Nucleus accumbens (tissue), 56 donors: ENCODE results near the gene CCSER1.
"Not testable (repeated sequence)": the region's sequence is repeated elsewhere in the genome, so short reads cannot be mapped to it uniquely, and the experiment has no call there.

Experiments used
- DNase-seq, 56 donors: peaks; one replicate each; lab custom pipeline; 2025; lab: John Stamatoyannopoulos, UW

Gene CCSER1

GRCh38 chr4:91436556-91436955 lies 1309.4 kb downstream of the CCSER1 start:
- DNase-seq = no peak

DNA sequence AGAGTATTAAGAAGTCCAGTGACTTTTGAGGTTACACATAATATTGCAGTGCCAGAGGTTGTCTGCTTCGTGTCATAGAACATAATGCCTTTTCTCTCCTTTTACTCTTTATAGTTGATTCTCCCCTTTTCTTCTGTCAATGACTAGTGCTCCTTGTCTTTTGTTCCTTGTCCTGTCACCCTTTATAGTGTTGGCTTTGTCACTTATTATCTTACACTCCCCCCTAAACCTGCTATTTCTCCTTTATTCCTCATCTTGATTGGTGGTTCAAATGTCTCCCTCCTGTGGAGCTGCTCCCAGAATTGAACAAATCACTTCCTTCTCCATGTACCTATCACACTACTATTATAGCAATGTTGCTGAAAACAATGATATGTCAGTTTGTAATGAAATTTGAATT lies 1320.0 kb downstream of the CCSER1 start:
- no peak for DNase-seq

DNA sequence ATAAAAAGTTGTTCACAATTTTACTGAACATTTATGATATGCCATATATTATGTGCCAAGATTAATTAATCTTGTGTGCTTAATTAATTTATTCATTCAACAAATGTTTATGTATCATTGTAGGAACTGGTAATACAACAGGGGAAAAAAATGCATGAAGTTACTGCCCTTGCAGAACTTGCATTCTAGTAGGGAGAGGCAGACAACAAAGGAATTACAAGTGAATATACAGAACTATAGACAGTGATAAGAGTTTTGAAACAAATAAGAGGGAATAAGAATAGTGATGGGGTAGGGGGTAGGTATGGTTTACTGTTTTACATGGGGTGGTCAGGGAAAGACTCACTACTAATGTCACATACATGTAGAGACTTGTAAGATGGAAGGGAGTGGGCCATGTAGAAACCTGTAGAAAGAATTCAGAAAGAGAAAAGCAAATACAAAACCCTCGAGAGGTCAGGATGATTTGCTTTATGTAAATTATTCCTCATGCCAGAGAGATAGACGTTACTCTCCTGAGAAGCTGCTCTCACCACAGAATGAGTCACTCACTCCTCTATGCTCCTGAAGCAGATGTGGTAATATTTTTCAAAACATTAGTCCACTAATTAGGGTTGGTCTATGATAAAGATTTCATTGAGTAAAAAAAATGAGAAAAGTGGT lies 1321.6 kb downstream of the CCSER1 start:
- DNase-seq = no peak

DNA sequence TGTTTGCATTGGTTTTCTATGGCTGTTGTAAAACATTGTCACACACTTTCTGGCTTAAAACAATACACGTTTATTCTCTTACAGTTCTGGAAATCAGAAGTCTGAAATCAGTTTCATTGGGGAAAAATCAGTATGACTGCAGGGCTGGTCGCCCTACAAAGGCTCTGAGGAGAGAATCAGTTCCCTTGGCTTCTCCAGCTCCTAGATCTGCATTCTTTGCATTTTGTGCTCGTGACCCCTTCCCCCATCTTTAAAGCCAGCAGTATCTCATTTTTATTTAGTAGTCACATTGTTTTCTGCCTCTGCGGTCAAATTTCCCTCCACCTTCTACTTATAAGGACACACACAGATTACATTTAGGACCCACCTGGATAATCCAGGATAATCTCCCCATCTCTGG lies 1326.9 kb downstream of the CCSER1 start:
- DNase-seq = no peak

DNA sequence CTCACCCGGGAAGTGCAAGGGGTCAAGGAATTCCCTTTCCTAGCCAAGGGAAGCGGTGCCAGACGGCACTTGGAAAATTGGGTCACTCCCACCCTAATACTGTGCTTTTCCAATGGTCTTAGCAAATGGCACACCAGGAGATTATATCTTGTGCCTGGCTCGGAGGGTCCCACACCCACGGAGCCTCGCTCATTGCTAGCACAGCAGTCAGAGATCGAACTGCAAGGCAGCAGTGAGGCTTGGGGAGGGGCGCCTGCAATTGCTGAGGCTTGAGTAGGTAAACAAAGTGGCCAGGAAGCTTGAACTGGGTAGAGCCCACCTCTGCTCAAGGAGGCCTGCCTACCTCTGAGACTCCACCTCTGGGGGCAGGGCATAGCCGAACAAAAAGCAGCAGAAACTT lies 1335.4 kb downstream of the CCSER1 start:
- DNase-seq = not testable (repeated sequence)

DNA sequence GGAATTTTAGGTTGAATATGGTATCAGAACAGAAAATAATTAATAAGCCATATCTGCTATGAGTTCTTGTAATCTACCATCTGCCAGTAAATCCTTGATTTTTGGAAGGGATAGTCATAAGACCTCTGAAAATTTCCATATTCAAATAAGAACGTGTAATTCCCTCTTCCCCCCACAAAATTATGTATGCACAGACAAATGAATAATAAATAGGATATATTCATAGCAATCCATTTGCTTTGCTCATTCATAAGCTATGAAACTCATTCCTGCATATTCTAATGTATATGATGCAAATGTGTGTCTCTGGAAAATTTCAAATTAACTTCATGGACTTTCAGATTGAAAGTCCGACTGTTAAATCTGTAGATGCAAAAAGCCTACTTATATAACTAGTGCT lies 1343.5 kb downstream of the CCSER1 start:
- DNase-seq = no peak

- DNase-seq = no peak
Observed at GRCh38 chr4:91471280-91471679, 1344.1 kb downstream of the CCSER1 start.

DNA sequence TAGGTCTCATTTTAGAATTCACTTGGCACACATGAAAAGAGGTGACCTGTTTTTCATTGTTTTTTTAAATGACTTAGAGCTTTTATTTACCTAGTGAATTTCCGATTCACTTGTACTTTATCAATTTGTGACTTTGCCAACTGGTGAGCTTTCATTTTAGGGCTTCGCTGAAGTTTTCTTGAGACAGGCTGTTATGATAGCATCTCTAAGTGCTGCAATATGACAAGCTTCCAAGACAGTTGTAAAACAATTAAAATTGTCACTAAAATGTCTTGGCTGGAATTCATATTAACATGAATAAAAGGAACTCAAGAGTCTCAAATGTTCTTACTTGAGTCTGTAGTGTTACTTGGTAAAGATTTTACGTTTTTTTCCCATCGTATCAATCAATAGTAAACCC lies 1344.9 kb downstream of the CCSER1 start:
- DNase-seq = no peak

- DNase-seq = no peak
Observed at GRCh38 chr4:91485415-91485814, 1358.2 kb downstream of the CCSER1 start.

DNA sequence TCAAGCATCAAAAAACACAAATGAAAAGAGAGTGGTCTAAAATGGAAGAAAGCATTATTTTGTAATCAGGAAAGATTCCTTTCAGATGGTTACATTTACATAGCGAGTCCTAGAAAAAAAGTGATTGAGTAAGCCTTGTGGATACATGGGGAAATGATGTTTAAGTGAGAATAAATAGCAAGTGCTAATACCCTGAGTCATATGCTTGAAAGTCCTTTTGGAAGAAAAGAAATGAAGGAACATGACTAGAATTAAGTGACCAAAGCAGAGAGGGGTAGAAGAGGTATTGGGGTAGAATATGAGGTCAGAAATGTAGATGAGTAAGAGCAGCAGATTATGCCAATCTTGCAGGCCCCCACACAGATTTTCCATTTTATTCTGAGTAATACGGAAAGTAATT lies 1361.8 kb downstream of the CCSER1 start:
- no peak for DNase-seq

GRCh38 chr4:91497892-91498291 lies 1370.7 kb downstream of the CCSER1 start:
- no peak for DNase-seq

DNA sequence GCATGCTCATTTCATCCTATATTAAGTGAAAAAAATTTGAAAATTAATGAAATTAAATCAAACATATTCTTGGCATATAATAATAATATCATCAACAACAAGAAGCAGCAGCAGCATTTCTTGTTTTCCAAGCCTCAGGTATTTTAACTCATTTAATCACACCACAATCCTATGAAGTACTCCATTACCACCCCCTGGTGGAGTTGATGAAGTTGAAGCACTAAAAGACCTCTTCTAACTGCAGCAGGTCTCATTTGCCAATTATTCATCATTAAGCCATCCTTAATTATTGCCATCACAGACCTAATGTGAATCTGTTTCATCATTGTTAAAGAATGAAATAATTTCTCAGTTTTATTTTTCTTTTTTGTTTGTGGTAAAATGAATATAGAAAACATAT lies 1375.2 kb downstream of the CCSER1 start:
- no peak for DNase-seq

DNA sequence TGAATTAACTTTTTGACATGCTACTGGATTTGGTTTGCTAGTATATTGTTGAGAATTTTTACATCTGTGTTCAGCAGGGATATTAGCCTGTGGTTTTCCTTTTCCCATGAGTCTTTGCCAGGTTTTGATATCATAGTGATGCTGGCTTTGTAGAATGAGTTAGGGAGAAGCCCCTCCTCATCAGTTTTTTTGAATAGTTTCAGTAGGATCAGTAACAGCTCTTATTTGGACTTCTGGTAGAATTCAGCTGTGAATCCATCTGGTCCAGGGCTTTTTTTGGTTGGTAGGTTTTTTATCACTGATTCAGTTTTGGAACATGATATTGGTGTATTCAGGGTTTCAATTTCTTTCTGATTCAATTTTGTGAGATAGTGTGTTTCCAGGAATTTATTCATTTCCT lies 1386.1 kb downstream of the CCSER1 start:
- no peak for DNase-seq

GRCh38 chr4:91519155-91519554 lies 1392.0 kb downstream of the CCSER1 start:
- no peak for DNase-seq

- no peak for DNase-seq
Observed at GRCh38 chr4:91525621-91526020, 1398.4 kb downstream of the CCSER1 start.

DNA sequence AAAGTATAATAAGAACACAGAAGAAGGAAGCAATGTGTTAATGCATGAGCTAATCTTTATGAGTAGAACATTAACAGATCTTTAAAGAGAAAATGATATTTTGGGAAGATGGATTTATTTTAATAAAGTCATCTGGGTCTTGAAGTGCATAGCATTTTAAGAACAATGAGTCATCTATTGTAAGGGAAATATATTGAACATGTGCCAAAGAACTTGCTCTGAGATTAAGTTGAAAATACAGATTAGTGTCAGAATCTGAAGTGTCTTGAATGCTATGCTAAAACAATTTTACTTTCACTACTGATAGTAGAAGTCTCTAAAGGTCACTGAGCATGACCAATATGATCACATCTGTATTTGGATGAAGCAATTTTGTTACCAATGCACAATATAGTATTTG lies 1399.9 kb downstream of the CCSER1 start:
- DNase-seq = no peak

- no peak for DNase-seq
Observed at GRCh38 chr4:91567594-91567993, 1440.4 kb downstream of the CCSER1 start.

GRCh38 chr4:91577864-91578263 lies 1450.7 kb downstream of the CCSER1 start:
- DNase-seq = no peak

GRCh38 chr4:91590260-91590659 lies 1463.1 kb downstream of the CCSER1 start:
- no peak for DNase-seq

DNA sequence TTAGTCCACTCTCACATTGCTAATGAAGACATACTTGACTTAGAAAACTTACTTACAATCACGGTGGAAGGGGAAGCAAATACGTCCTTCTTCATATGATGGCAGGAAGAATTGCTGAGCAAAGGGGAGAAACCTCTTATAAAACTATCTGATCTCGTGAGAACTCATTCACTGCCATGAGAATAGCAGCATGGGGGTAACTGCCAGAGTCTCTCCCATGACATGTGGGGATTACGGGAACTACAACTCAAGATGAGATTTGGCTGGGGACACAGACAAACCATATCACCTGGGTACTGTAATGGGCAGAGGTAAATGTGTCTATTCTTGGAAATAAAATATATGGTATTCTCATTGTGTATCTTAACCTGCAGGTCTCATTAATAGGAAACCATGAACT lies 1464.9 kb downstream of the CCSER1 start:
- DNase-seq = no peak

- DNase-seq = no peak
Observed at GRCh38 chr4:91596718-91597117, 1469.5 kb downstream of the CCSER1 start.

GRCh38 chr4:91598696-91599095 lies 1471.5 kb downstream of the CCSER1 start:
- no peak for DNase-seq

GRCh38 chr4:91600301-91600700 lies 1473.1 kb downstream of the CCSER1 start:
- no peak for DNase-seq
